ENCODE data around the gene TBCD.
"Not testable (repeated sequence)": the region's sequence is repeated elsewhere in the genome, so short reads cannot be mapped to it uniquely, and the experiment has no call there.

Gene TBCD

GRCh38 chr17:82959990-82960418 is 208.1 kb downstream of the TBCD start:
- no peak for DNase-seq

DNA sequence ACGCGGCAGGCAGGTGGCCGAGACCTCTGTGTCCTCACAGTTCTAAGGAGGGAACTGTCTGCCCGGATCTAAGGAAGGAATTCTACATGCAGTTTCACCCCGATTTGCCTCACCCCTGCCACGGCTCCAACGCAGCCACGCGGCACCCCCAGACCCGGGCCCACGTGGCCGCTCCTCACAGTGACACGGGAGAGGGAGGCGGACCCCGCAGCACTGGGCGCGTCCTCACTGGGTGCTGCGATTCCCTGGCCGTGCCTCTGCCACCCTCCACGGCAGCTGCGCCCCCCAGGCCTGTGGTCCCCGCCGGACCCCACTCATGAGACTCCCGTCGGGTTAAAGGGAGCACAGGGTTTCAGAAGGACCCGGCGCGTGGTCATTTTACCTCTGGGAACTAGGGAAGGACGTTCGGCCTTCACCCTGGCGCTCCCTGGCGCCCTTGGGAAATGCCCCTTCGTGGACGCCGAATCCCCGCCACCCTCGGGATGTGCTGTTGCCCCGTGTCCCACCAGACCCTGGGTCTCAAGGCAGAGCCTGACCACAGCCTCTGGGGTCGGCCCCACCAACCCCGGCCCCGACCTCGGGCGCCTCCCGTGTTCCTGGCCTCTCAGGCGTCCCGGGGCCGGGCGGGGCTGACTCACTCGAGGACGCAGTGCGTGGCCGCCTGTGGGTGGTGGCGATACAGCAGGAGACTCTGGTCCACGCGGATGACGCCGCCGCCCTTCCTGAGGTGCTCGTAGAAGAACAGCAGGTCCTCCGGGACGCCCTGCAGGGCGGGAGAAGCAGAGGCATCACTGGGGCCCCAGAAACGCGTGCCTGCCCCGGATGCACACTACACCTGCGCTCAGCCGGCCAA is 208.8 kb downstream of the TBCD start:
- DNase-seq, result no peak

- DNase-seq, result no peak
Observed at GRCh38 chr17:82961366-82962162, 209.7 kb downstream of the TBCD start.

DNA sequence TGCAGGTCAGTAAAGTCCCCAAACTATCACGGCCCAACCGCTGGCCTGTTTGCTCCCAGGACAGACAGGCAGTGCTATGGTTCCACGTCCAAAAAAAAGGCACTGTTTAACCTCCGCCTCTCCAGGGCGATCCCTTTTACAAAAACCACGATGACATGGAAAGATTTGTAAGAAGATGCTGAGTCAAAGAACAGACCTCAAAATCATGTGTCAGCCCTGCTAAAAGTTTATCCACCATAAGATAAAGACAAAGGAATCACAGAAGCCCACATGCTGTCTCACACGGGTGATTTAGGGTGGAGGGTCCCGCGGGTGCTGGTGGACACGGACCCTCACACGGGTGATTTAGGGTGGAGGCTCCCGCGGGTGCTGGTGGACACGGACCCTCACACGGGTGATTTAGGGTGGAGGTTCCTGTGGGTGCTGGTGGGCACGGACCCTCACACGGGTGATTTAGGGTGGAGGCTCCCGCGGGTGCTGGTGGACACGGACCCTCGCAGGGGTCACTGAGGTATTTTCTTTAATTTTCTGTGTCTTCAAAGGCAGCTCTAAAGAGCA is 210.4 kb downstream of the TBCD start:
- DNase-seq, result no peak

GRCh38 chr17:82963104-82963950 is 211.5 kb downstream of the TBCD start:
- no peak for DNase-seq

GRCh38 chr17:82964451-82964850 is 212.6 kb downstream of the TBCD start:
- not testable (repeated sequence) for DNase-seq

GRCh38 chr17:82964851-82965341 is 213.0 kb downstream of the TBCD start:
- DNase-seq, result no peak

GRCh38 chr17:82965371-82965770 is 213.5 kb downstream of the TBCD start:
- no peak for DNase-seq

DNA sequence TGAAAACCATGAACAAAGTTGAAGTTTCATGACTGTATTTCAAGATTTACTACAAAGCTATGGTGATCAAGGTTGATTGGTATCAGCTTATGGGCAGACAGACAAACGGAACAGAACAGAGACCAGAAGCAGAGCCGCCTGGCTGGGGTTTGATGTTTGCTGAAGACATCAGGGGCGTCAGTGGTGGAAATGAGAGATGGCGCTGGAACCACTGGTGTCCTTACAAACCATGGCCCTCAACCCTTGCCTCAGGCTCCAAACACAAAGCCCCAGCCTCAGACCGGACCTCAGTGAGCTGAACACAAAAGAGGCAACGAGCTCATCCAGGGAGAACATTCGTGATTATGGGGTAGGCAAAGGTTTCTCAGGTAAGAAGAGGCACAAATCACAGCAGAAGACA is 214.6 kb downstream of the TBCD start:
- DNase-seq, result no peak

DNA sequence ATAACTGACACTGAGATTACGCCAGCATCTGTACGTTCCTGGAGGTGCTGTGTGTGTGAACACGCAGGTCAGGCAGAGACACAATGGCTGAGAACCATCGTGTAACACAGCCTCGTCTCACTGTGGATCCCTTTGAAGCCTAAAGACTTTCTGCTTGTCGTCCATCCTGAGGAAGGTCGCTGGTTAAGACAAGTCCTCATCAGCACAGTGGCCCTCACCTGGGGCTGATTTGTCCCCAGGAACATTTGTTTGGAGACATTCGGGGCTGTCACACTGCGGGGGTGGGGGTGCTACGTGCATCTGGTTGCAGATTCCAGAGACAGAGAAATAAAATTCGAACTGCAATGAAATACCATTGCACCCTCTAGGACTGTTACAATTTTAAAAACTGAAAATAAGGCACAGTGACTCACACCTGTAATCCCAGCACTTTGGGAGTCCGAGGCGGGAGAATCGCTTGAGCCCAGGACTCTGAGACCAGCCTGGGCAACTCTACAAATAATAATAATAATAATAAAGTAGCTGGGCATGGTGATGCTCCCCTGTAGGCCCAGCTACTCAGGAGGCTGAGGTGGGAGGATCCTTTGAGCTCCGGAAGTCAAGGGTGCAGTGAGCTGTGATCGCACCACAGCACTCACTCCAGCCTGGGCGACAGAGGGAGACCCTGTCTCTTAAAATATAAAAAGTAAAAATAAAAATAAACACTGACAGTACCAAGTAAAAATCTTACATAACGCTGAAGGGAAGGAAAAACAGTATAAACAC is 215.6 kb downstream of the TBCD start:
- DNase-seq, result no peak

DNA sequence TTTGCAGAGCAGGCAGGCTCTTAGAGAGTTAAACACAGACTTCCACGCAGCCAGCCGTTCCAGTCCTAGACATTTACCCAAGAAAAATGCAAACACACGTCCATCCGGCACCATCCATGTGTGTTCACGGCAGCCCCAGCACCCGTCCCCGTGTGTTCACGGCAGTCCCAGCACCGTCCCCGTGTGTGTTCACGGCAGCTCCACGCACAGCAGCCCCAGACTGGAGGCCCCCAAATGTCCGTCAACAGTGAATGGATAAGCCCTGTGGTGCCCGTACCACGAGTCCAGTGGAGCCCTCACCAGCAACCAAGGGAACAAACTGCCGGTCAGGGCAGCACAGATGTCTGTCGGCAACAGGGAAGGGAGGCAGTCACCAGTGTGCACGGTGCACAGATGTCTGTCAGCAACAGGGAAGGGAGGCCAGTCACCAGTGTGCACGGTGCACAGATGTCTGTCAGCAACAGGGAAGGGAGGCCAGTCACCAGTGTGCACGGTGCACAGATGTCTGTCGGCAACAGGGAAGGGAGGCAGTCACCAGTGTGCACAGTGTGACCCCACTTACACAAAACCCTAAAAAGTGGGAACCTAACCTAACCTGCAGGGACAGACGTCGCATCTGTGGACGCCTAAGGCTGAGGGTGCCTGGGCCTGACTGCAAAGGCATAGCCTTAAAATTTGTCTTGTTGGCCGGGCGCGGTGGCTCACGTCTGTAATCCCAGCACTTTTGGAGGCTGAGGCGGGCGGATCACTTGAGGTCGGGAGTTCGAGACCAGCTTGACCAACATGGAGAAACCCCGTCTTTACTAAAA is 216.4 kb downstream of the TBCD start:
- not testable (repeated sequence) for DNase-seq

GRCh38 chr17:82970067-82970466 is 218.2 kb downstream of the TBCD start:
- no peak for DNase-seq

- DNase-seq, result no peak
Observed at GRCh38 chr17:82970818-82971590, 219.1 kb downstream of the TBCD start.

GRCh38 chr17:82972836-82973372 is 221.0 kb downstream of the TBCD start:
- DNase-seq, result no peak

- no peak for DNase-seq
Observed at GRCh38 chr17:82973456-82974135, 221.7 kb downstream of the TBCD start.

DNA sequence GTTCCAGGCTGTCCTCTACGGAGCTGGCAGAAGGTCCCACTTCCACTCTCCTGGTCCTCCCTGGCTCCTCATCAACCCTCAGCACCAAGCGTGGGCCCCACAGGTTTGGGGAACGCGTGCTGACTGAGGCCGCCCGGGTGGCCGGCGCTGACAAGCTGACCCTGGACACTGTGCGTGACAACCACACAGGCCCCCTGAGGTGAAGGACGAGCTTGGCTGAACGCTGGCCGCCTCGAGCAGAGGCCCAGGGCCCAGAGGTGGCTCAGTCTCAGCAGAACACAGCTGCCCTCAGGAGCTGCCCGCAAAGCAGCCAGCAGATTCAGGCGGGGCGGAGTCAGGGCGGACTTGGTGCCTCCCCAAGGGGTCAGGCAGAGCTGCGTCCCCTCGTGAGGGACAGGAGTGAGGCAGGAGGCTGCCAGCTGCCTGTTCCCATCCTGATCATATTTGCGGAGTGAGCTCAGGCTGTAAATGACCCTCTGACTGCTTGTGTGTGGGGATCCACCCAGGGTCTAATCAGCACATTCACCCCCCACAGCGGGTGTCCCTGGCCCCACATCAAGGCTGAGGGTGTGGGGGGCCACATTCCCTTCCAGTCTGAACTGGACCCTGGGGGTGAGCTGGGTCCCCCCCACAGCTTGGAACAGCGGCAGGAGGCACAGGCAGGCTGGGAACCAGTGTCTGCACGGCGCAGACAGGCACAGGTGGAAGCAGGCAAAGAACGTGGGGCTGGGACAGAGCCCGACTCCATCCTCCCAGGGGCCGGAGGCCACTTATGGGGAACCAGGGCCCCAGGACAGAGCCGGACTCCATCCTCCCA is 222.5 kb downstream of the TBCD start:
- no peak for DNase-seq

- no peak for DNase-seq
Observed at GRCh38 chr17:82976982-82977488, 225.2 kb downstream of the TBCD start.

DNA sequence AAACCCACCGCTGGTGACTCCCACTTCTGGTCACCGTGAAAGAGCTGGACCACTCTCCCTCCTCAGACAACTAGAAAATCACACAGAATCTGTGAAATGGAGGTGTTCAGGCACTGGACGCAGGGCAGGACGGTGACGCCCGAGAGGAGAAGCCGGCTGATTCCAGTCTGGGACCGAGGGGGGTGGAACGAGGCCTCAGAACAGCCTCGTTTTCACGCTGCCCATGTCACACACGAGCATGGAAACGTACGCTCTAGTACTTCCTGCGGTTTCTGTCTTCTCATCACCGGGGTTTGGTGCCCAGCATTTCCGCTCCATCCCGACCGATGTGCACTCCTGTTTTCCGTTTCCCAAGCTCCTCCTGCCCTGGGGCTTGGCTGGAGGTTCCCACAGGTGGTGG is 225.7 kb downstream of the TBCD start:
- no peak for DNase-seq
